PC-3 (cell line): ENCODE data around the gene GPR108. TPM values are rescaled to one million over a fixed set of nuclear protein-coding genes. Genes with fewer than 3 reads are reported as not detected.

Experiments
- ATAC-seq: fragments of 200-7000 bp; cut with Tn5 transposase; 2 replicates; pipeline ENCODE4 v1.9.1; 2020; ENCODE audit warnings: mild to moderate bottlenecking, moderate library complexity
- BruUV-seq: library from RNA; stranded (reverse); fragments of 400-500 nt; replicated peaks from 2 replicates; lab custom pipeline; 2021; lab: Mats Ljungman, UMichigan
- CTCF ChIA-PET: fragments of 300-600 bp; sonication (Branson Sonifier 250); formaldehyde crosslinking; loops from one replicate; lab custom pipeline; 2022; ENCODE audit warnings: antibody characterized with exemption; lab: Charles Lee
- POLR2A ChIA-PET: fragments of 300-600 bp; sonication (Branson Sonifier 250); formaldehyde crosslinking; loops from one replicate; lab custom pipeline; 2022; ENCODE audit warnings: antibody characterized with exemption; ENCODE audit not compliant: unreplicated experiment; lab: Charles Lee
- DNase-seq: peaks from one replicate; pipeline ENCODE4 v3.0.0-alpha.2; 2015
- H2AFZ ChIP-seq: fragments of 300-600 bp; sonication (generic); 2 replicates; pipeline ENCODE4 v1.6.0; 2016; ENCODE audit warnings: antibody characterized with exemption, low read length
- H3F3A ChIP-seq: fragments of 300-600 bp; sonication (generic); one replicate; pipeline ENCODE4 v1.6.0; 2017; ENCODE audit warnings: antibody characterized with exemption, low read length, control low read depth, mild to moderate bottlenecking; ENCODE audit not compliant: unreplicated experiment
- H3K27ac ChIP-seq: fragments of 300-600 bp; sonication (generic); 2 replicates; pipeline ENCODE4 v1.5.1; 2016; ENCODE audit warnings: mild to moderate bottlenecking, low read length
- H3K27me3 ChIP-seq: fragments of 300-600 bp; sonication (generic); 2 replicates; pipeline ENCODE4 v1.6.1; 2016; ENCODE audit warnings: low read length, mixed read lengths
- H3K36me3 ChIP-seq: fragments of 300-600 bp; sonication (generic); 2 replicates; pipeline ENCODE4 v1.6.1; 2016; ENCODE audit warnings: low read depth, mixed run types, low read length, mixed read lengths
- H3K4me1 ChIP-seq: fragments of 300-600 bp; sonication (generic); 2 replicates; pipeline ENCODE4 v1.5.1; 2016; ENCODE audit warnings: low read length; ENCODE audit not compliant: insufficient read depth
- H3K4me2 ChIP-seq: fragments of 300-600 bp; sonication (generic); 2 replicates; pipeline ENCODE4 v1.6.0; 2016; ENCODE audit warnings: low read length
- H3K4me3 ChIP-seq: fragments of 300-600 bp; sonication (generic); 2 replicates; pipeline ENCODE4 v1.5.1; 2016; ENCODE audit warnings: mild to moderate bottlenecking, low read length, mixed read lengths
- H3K79me2 ChIP-seq: fragments of 300-600 bp; sonication (generic); 2 replicates; pipeline ENCODE4 v1.6.1; 2017; ENCODE audit warnings: low read length, mixed read lengths
- H3K9ac ChIP-seq: fragments of 300-600 bp; sonication (generic); 2 replicates; pipeline ENCODE4 v1.6.0; 2016; ENCODE audit warnings: mild to moderate bottlenecking, low read length
- H3K9me2 ChIP-seq: fragments of 300-600 bp; sonication (generic); replicated peaks from 2 replicates; pipeline ENCODE4 v1.6.1; 2016; ENCODE audit warnings: mixed run types, low read length, mixed read lengths
- H3K9me3 ChIP-seq: fragments of 300-600 bp; sonication (generic); 2 replicates; pipeline ENCODE4 v1.6.1; 2016; ENCODE audit warnings: low read length, mixed read lengths
- H4K20me1 ChIP-seq: fragments of 300-600 bp; sonication (generic); 2 replicates; pipeline ENCODE4 v1.6.1; 2016; ENCODE audit warnings: low read length, mixed read lengths
- EZH2 ChIP-seq: fragments of 300-600 bp; sonication (generic); IDR thresholded peaks from one replicate; pipeline ENCODE4 v1.6.1; 2017; ENCODE audit warnings: antibody characterized with exemption, mild to moderate bottlenecking, low read length; ENCODE audit not compliant: unreplicated experiment
- EZH2phosphoT487 ChIP-seq: fragments of 300-600 bp; sonication (generic); IDR thresholded peaks from 2 replicates; pipeline ENCODE4 v1.6.1; 2018; ENCODE audit warnings: mild to moderate bottlenecking, antibody characterized with exemption, low read length, borderline replicate concordance
- intact Hi-C: fragments of 100-400 bp; cut with micrococcal nuclease; formaldehyde crosslinking; loops from 2 replicates; pipeline ENCODE4 v1.9.0; 2023
- total RNA-seq: library from RNA; depleted of rRNA; stranded (reverse); fragments of >200 nt; gene quantifications from 2 replicates; pipeline ENCODE4 v1.2.3, GENCODE V29; 2014
- TF ChIP-seq, protein P1 (sequence below): fragments of 300-600 bp; sonication (generic); conservative IDR thresholded peaks from 2 replicates; pipeline ENCODE4 v1.5.1; 2017; ENCODE audit warnings: antibody characterized with exemption, low read depth, mild to moderate bottlenecking, low read length

The GPR108 gene
- total RNA-seq, 1 experiment from 2014 or later = 78.7 TPM

DNA sequence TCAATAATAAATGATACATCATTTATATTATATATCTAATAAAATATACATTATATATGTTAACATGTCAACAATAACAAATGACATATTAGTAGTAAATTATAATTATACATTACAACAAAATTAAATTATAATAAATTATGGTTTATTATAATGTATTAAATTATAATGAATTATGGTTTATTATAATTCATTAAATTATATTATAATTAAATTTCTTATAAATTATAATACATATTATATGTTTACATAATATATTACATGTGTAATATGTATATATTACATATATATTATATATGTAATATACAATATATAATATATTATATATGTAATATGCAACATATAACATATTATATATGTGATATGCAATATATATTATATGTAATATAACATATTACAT is 37.4 kb downstream of the GPR108 start:
- POLR2A ChIA-PET = no interaction called here
- no peak overlapping the region for H3K9ac ChIP-seq
- H3K4me2 ChIP-seq = no peak overlapping the region
- DNase-seq (no peak), ATAC-seq (no peak)
- H3K4me3 ChIP-seq = no peak overlapping the region
- H3K79me2 ChIP-seq = no peaks in the 10 kb centered on the region
- no peak overlapping the region for H2AFZ ChIP-seq
- H4K20me1 ChIP-seq = no peaks in the 10 kb centered on the region
- H3K36me3 ChIP-seq = no peaks in the 10 kb centered on the region
- no TSS peak for BruUV-seq
- no peaks in the 10 kb centered on the region for H3K27me3 ChIP-seq
- no peaks in the 10 kb centered on the region for H3K4me1 ChIP-seq
- H3K9me3 ChIP-seq = no peaks in the 10 kb centered on the region
- H3F3A ChIP-seq = no peaks in the 10 kb centered on the region
- intact Hi-C loops = no loop called here
- H3K9me2 ChIP-seq = no peaks in the 10 kb centered on the region
- H3K27ac ChIP-seq = no peak overlapping the region
- TF ChIP-seq, protein P1, sequence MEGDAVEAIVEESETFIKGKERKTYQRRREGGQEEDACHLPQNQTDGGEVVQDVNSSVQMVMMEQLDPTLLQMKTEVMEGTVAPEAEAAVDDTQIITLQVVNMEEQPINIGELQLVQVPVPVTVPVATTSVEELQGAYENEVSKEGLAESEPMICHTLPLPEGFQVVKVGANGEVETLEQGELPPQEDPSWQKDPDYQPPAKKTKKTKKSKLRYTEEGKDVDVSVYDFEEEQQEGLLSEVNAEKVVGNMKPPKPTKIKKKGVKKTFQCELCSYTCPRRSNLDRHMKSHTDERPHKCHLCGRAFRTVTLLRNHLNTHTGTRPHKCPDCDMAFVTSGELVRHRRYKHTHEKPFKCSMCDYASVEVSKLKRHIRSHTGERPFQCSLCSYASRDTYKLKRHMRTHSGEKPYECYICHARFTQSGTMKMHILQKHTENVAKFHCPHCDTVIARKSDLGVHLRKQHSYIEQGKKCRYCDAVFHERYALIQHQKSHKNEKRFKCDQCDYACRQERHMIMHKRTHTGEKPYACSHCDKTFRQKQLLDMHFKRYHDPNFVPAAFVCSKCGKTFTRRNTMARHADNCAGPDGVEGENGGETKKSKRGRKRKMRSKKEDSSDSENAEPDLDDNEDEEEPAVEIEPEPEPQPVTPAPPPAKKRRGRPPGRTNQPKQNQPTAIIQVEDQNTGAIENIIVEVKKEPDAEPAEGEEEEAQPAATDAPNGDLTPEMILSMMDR = no peak
- TF ChIP-seq EZH2 (no peak), EZH2phosphoT487 (no peak)
- CTCF ChIA-PET = no interaction called here

DNA sequence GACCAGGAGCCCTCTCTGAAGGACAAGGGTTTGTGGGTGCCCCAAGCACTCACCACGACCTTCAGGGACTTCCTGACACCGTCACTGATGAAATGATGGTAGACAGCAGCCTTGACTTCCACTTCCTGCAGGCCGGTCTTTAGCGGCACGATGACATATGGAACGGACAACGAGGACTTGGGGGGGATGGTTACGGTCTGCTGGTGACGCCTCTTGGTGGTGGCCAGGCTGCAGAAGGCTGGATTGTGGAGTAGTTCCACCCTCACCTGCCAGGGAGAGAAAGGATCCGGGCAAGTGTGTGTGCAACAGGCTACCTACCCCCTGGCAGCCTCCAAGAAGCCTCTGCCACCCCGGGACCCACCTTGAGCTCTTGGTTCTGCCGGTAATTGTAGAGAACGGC is 40.1 kb downstream of the GPR108 start:
- no peak overlapping the region for H3K27ac ChIP-seq
- H3K4me2 ChIP-seq = no peak overlapping the region
- H2AFZ ChIP-seq = no peak overlapping the region
- no peaks in the 10 kb centered on the region for H3K27me3 ChIP-seq
- DNase-seq (no peak), ATAC-seq (no peak)
- H3K4me3 ChIP-seq = no peak overlapping the region
- H3K79me2 ChIP-seq = no peaks in the 10 kb centered on the region
- no TSS peak for BruUV-seq
- ChIA-PET POLR2A (no interaction called here), CTCF (no interaction called here)
- intact Hi-C loops = no loop called here
- H3K9me2 ChIP-seq = no peaks in the 10 kb centered on the region
- H3K9ac ChIP-seq = no peak overlapping the region
- TF ChIP-seq EZH2 (no peak), EZH2phosphoT487 (no peak)
- TF ChIP-seq, protein P1 = no peak
- no peaks in the 10 kb centered on the region for H3K9me3 ChIP-seq
- H4K20me1 ChIP-seq = no peaks in the 10 kb centered on the region
- H3K4me1 ChIP-seq = no peaks in the 10 kb centered on the region
- no peaks in the 10 kb centered on the region for H3K36me3 ChIP-seq
- no peaks in the 10 kb centered on the region for H3F3A ChIP-seq

DNA sequence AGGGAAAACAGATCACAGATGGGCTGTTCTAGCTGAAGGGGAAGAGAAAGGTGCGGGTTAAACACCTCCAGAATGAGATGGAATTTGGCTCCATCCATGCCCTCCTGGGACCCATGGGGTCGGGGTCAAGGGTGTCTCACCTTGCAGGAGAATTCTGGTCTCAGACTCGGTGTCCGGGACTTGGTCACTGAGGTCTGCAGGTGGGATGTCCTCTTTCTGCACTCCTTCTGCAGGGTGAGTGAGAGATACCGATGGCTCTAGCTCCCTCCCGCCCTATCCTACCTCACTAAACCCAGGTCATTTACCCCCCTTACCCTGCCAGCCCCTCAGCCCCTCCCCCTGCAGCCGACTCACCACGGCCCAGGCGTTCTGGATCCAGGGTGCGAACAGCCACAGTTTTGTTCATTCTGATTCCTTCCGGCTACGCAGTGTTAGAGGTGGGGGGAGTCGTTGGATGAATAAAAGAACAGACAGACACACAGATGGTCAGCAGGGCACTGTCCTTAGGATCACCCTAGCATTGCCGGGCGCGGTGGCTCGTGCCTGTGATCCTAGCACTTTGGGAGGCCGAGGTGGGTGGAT is 41.0 kb downstream of the GPR108 start:
- no peak overlapping the region for H3K4me3 ChIP-seq
- no TSS peak for BruUV-seq
- TF ChIP-seq, protein P1 = no peak
- TF ChIP-seq EZH2 (no peak), EZH2phosphoT487 (no peak)
- no peaks in the 10 kb centered on the region for H3K27me3 ChIP-seq
- DNase-seq (no peak), ATAC-seq (no peak)
- H3K4me1 ChIP-seq = no peaks in the 10 kb centered on the region
- H3K27ac ChIP-seq = no peak overlapping the region
- H3K36me3 ChIP-seq = no peaks in the 10 kb centered on the region
- H3K79me2 ChIP-seq = no peaks in the 10 kb centered on the region
- POLR2A ChIA-PET = no interaction called here
- CTCF ChIA-PET = no interaction called here
- intact Hi-C loops = no loop called here
- H3K4me2 ChIP-seq = no peak overlapping the region
- H3K9me3 ChIP-seq = no peaks in the 10 kb centered on the region
- no peak overlapping the region for H2AFZ ChIP-seq
- H3F3A ChIP-seq = no peaks in the 10 kb centered on the region
- H3K9ac ChIP-seq = no peak overlapping the region
- H3K9me2 ChIP-seq = no peaks in the 10 kb centered on the region
- H4K20me1 ChIP-seq = no peaks in the 10 kb centered on the region
